SK-N-SH treated with all-trans-retinoic acid at 6 μM for 48 hours (cell line): ENCODE results near the gene OCRL.

ENCODE experiments used
- ATAC-seq: fragments of 200-7000 bp; cut with Tn5 transposase; 3 replicates; pipeline ENCODE4 v1.9.1; 2020; ENCODE audit warnings: mild to moderate bottlenecking, moderate library complexity
- ARNTL ChIP-seq: fragments of 450-650 bp; formaldehyde crosslinking; IDR thresholded peaks from 2 replicates; pipeline ENCODE4 v1.5.0; 2020; ENCODE audit warnings: low read depth, mild to moderate bottlenecking, moderate library complexity, borderline replicate concordance
- BACH2 ChIP-seq: fragments of 250-450 bp; sonication (Bioruptor Pico); IDR thresholded peaks from 2 replicates; pipeline ENCODE4 v1.9.0; 2021; ENCODE audit warnings: mild to moderate bottlenecking, borderline replicate concordance
- CREB5 ChIP-seq: fragments of 250-450 bp; sonication (Bioruptor Pico); IDR thresholded peaks from 2 replicates; pipeline ENCODE4 v1.5.1; 2020; ENCODE audit warnings: low read depth, mild to moderate bottlenecking, moderate library complexity
- CSDC2 ChIP-seq: fragments of 250-450 bp; sonication (Bioruptor Pico); IDR thresholded peaks from 2 replicates; pipeline ENCODE4 v1.5.0; 2020; ENCODE audit warnings: mild to moderate bottlenecking, moderate library complexity
- CSRNP3 ChIP-seq: fragments of 250-450 bp; sonication (Bioruptor Pico); IDR thresholded peaks from 2 replicates; pipeline ENCODE4 v1.5.1; 2021; ENCODE audit warnings: mild to moderate bottlenecking, moderate library complexity
- ESRRG ChIP-seq: fragments of 250-450 bp; sonication (Bioruptor Pico); IDR thresholded peaks from 2 replicates; pipeline ENCODE4 v1.6.1; 2021; ENCODE audit warnings: mild to moderate bottlenecking
- GLIS3 ChIP-seq: fragments of 250-450 bp; sonication (Bioruptor Pico); IDR thresholded peaks from 2 replicates; pipeline ENCODE4 v1.5.0; 2020; ENCODE audit warnings: mild to moderate bottlenecking, moderate library complexity
- ISL1 ChIP-seq: fragments of 250-450 bp; sonication (Bioruptor Pico); IDR thresholded peaks from 2 replicates; pipeline ENCODE4 v2.1.2; 2022; ENCODE audit warnings: mild to moderate bottlenecking, moderate library complexity
- OSR1 ChIP-seq: fragments of 250-450 bp; sonication (Bioruptor Pico); IDR thresholded peaks from 2 replicates; pipeline ENCODE4 v1.8.0; 2022; ENCODE audit warnings: moderate library complexity, mild to moderate bottlenecking, inconsistent platforms
- PATZ1 ChIP-seq: fragments of 250-450 bp; sonication (Bioruptor Pico); IDR thresholded peaks from 2 replicates; pipeline ENCODE4 v1.8.0; 2020; ENCODE audit warnings: mild to moderate bottlenecking, moderate library complexity, borderline replicate concordance
- POU6F1 ChIP-seq: fragments of 250-450 bp; sonication (Bioruptor Pico); IDR thresholded peaks from 2 replicates; pipeline ENCODE4 v1.8.0; 2021; ENCODE audit warnings: low read depth, mild to moderate bottlenecking, moderate library complexity, borderline replicate concordance
- PPARA ChIP-seq: fragments of 250-450 bp; sonication (Bioruptor Pico); IDR thresholded peaks from 2 replicates; pipeline ENCODE4 v1.5.0; 2020; ENCODE audit warnings: mild to moderate bottlenecking, borderline replicate concordance
- RARB ChIP-seq: fragments of 250-450 bp; sonication (Bioruptor Pico); IDR thresholded peaks from 2 replicates; pipeline ENCODE4 v1.8.0; 2021; ENCODE audit warnings: mild to moderate bottlenecking, moderate library complexity
- SNAI2 ChIP-seq: fragments of 250-450 bp; sonication (Bioruptor Pico); IDR thresholded peaks from 2 replicates; pipeline ENCODE4 v1.5.0; 2020; ENCODE audit warnings: mild to moderate bottlenecking, moderate library complexity
- TCF4 ChIP-seq: fragments of 250-450 bp; sonication (Bioruptor Pico); IDR thresholded peaks from 2 replicates; pipeline ENCODE4 v1.8.0; 2021; ENCODE audit warnings: mild to moderate bottlenecking, moderate library complexity, borderline replicate concordance
- TOX ChIP-seq: fragments of 250-450 bp; sonication (Bioruptor Pico); IDR thresholded peaks from 2 replicates; pipeline ENCODE4 v1.8.0; 2021; ENCODE audit warnings: mild to moderate bottlenecking, moderate library complexity, borderline replicate concordance
- TSHZ2 ChIP-seq: fragments of 250-450 bp; sonication (Bioruptor Pico); IDR thresholded peaks from 2 replicates; pipeline ENCODE4 v1.5.0; 2020; ENCODE audit warnings: mild to moderate bottlenecking, moderate library complexity
- ZC3H10 ChIP-seq: fragments of 250-450 bp; sonication (Bioruptor Pico); IDR thresholded peaks from 2 replicates; pipeline ENCODE4 v1.5.1; 2021; ENCODE audit warnings: mild to moderate bottlenecking, moderate library complexity
- ZFP3 ChIP-seq: fragments of 250-450 bp; sonication (Bioruptor Pico); IDR thresholded peaks from 2 replicates; pipeline ENCODE4 v1.5.0; 2020; ENCODE audit warnings: mild to moderate bottlenecking, moderate library complexity
- ZFP30 ChIP-seq: fragments of 450-650 bp; formaldehyde crosslinking; IDR thresholded peaks from 2 replicates; pipeline ENCODE4 v1.5.0; 2022; ENCODE audit warnings: mild to moderate bottlenecking, moderate library complexity
- ZNF565 ChIP-seq: fragments of 450-650 bp; formaldehyde crosslinking; conservative IDR thresholded peaks from 2 replicates; pipeline ENCODE4 v1.5.0; 2020; ENCODE audit warnings: low read depth, mild to moderate bottlenecking, moderate library complexity

The OCRL gene

GRCh38 chrX:129524250-129524850 lies 15.7 kb upstream of the OCRL start:
- no peak for TF ChIP-seq ISL1
- TF ChIP-seq RARB (CRISPR knock-in tag) = no peak
- ATAC-seq = no peak

GRCh38 chrX:129525162-129525561 lies 14.9 kb upstream of the OCRL start:
- no peak for TF ChIP-seq ZC3H10 (CRISPR knock-in tag)
- no peak for TF ChIP-seq OSR1 (CRISPR knock-in tag)
- TF ChIP-seq ARNTL (CRISPR knock-in tag) = no peak
- TF ChIP-seq SNAI2 (CRISPR knock-in tag) = no peak
- no peak for TF ChIP-seq CSDC2 (CRISPR knock-in tag)
- TF ChIP-seq TCF4 = no peak
- TF ChIP-seq PPARA (CRISPR knock-in tag) = no peak
- no peak for TF ChIP-seq POU6F1 (CRISPR knock-in tag)
- no peak for ATAC-seq

GRCh38 chrX:129525896-129526295 lies 14.2 kb upstream of the OCRL start:
- no peak for ATAC-seq
- no peak for TF ChIP-seq BACH2 (CRISPR knock-in tag)
- TF ChIP-seq SNAI2 (CRISPR knock-in tag) = no peak
- no peak for TF ChIP-seq TOX (CRISPR knock-in tag)
- no peak for TF ChIP-seq GLIS3 (CRISPR knock-in tag)
- TF ChIP-seq ZFP30 (CRISPR knock-in tag) = no peak
- TF ChIP-seq ZNF565 = no peak
- no peak for TF ChIP-seq CREB5 (CRISPR knock-in tag)

- peak; percentile 56 for ATAC-seq
- TF ChIP-seq ARNTL (CRISPR knock-in tag) = no peak
- no peak for TF ChIP-seq OSR1 (CRISPR knock-in tag)
- no peak for TF ChIP-seq RARB (CRISPR knock-in tag)
- no peak for TF ChIP-seq CSDC2 (CRISPR knock-in tag)
- TF ChIP-seq PATZ1 (CRISPR knock-in tag) = no peak
- no peak for TF ChIP-seq ESRRG (CRISPR knock-in tag)
- TF ChIP-seq ZC3H10 (CRISPR knock-in tag) = no peak
- no peak for TF ChIP-seq CSRNP3 (CRISPR knock-in tag)
- no peak for TF ChIP-seq PPARA (CRISPR knock-in tag)
Observed at GRCh38 chrX:129529685-129530281, 10.3 kb upstream of the OCRL start.

GRCh38 chrX:129530410-129530809 lies 9.6 kb upstream of the OCRL start:
- ATAC-seq = no peak
- no peak for TF ChIP-seq PATZ1 (CRISPR knock-in tag)
- TF ChIP-seq ZFP3 = no peak
- TF ChIP-seq ESRRG (CRISPR knock-in tag) = no peak
- TF ChIP-seq TSHZ2 (CRISPR knock-in tag) = no peak
- TF ChIP-seq ARNTL (CRISPR knock-in tag) = no peak
- TF ChIP-seq PPARA (CRISPR knock-in tag) = no peak
- TF ChIP-seq RARB (CRISPR knock-in tag) = no peak
- no peak for TF ChIP-seq POU6F1 (CRISPR knock-in tag)
